AG09319 (cell line): Measurements from ENCODE around the gene NPC1L1.

Experiments used
- DNase-seq: peaks from one replicate; pipeline ENCODE4 v3.0.0-alpha.2; 2010; ENCODE audit warnings: low read depth; ENCODE audit errors: extremely low read depth
- CTCF ChIP-seq: IDR thresholded peaks from 2 replicates; pipeline ENCODE4 v1.5.1; 2011; ENCODE audit warnings: low read depth, mild to moderate bottlenecking, inconsistent platforms, low read length, moderate library complexity

Gene NPC1L1

GRCh38 chr7:44471436-44471835 lies 69.7 kb downstream of the NPC1L1 start:
- no peak for TF ChIP-seq CTCF
- DNase-seq = no peak

- DNase-seq = no peak
- no peak for TF ChIP-seq CTCF
Measured at GRCh38 chr7:44470628-44471245, 70.4 kb downstream of the NPC1L1 start.

- DNase-seq = no peak
- no peak for TF ChIP-seq CTCF
Measured at GRCh38 chr7:44470135-44470479, 71.0 kb downstream of the NPC1L1 start.

- DNase-seq = no peak
- TF ChIP-seq CTCF = no peak
Measured at GRCh38 chr7:44469461-44470134, 71.5 kb downstream of the NPC1L1 start.

- TF ChIP-seq CTCF = no peak
- DNase-seq = no peak
Measured at GRCh38 chr7:44467217-44467548, 73.9 kb downstream of the NPC1L1 start.

- no peak for TF ChIP-seq CTCF
- no peak for DNase-seq
Measured at GRCh38 chr7:44466300-44467216, 74.6 kb downstream of the NPC1L1 start.

- DNase-seq = no peak
- no peak for TF ChIP-seq CTCF
Measured at GRCh38 chr7:44465490-44465889, 75.6 kb downstream of the NPC1L1 start.
